LNCAP (cell line): Measurements from ENCODE around the gene EPC1.

Experiments
- TF ChIP-seq, protein P1 (sequence below): fragments of 450-650 bp; IDR thresholded peaks from 2 replicates; pipeline ENCODE4 v1.5.1; 2017; ENCODE audit warnings: mild to moderate bottlenecking

The EPC1 gene

DNA sequence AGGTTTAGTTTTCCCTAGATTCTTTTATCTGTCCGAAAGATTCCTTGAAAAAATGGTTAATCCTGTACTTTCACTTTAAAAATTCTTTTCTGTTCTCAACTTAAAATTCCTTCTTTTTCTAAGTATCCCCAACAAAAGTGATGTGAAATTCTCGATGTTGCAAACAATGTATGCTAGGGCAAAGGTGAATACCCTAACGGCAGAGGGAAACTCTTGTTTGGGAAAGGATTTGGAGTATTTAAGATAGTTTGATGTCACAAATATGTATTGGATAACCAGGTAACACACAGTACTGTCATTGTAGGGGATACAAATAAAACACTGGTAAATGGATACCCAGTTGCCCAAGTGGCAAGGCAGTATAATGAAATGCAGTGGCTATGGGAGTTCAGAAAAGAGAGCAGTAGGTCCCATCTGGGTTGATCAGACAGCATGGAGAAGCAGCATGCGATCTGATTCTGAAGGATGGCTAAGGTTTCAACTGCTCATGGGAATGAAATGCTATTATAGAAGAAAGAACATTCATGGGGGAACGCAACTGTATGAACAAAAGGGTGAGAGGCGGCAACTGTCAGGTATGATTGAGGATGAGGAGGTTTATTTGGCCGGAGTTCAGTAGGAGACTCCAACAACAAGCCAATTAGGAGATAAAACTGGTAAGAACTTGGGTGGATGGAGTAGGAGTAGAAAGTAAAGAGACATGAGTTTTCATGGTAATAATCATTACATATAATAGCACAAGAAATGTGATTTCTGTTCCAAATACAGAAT, 3.2 kb upstream of the EPC1 start:
- TF ChIP-seq, protein P1, sequence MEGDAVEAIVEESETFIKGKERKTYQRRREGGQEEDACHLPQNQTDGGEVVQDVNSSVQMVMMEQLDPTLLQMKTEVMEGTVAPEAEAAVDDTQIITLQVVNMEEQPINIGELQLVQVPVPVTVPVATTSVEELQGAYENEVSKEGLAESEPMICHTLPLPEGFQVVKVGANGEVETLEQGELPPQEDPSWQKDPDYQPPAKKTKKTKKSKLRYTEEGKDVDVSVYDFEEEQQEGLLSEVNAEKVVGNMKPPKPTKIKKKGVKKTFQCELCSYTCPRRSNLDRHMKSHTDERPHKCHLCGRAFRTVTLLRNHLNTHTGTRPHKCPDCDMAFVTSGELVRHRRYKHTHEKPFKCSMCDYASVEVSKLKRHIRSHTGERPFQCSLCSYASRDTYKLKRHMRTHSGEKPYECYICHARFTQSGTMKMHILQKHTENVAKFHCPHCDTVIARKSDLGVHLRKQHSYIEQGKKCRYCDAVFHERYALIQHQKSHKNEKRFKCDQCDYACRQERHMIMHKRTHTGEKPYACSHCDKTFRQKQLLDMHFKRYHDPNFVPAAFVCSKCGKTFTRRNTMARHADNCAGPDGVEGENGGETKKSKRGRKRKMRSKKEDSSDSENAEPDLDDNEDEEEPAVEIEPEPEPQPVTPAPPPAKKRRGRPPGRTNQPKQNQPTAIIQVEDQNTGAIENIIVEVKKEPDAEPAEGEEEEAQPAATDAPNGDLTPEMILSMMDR = no peak

DNA sequence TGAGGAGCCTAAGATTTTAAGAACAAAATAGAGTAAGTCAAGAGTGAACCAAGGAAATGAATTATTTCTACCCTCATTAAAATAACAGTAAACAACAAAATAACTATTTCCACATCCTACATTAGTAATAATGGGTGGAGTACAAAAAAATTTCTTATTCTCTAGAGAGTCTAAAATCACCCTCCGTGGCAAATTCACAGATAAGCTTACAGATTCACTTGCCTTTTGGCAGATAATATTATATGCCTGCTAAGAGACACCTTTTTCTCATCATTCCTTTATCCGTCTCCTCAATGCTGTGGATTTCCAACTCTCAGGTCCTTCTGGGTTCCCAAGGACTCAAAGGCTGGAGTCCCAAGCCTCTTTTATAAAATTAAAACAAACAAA, 2.2 kb upstream of the EPC1 start:
- TF ChIP-seq, protein P1 = no peak

DNA sequence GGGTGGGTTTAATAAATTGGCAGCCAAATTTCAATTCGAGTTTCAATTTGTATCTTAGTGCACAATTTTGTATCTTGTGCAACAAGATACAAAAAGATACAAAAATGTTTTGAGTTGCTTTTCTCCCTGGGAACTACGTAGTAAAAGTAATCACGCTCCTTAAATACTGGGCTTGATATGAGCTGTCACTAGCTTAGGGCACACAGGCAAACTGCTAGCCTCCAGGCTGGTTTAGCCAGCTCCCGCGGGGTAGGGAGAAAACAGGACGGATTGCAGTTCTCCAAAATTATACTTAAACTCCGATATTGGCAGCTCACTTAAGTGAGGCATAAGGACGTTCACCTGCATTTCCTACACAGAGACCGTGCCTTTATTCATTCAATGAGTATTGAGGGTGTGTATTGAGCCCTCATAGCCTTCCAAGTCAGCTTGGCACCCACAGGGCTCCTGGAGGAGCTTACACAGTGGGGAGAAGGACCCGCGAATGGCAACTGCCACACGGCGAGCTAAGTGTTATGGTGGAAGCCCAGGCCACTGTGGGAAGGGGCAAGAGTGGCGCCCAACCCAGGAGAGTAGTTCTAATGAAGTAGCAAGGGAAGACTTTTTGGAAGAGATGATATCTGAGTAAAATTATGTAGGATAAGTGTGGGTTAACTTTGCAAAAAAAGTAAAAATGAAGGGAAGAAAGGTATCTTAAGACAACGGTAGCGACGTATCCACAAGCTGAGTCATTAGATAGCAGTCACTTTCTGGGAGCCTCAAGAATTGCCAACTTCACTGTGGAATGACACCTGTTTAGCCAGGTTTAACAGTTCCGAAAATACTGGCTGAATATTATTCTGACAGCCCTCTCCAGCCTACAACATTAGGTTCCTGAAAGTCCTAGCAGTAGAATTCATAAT, 1.6 kb upstream of the EPC1 start:
- TF ChIP-seq, protein P1 = no peak

DNA sequence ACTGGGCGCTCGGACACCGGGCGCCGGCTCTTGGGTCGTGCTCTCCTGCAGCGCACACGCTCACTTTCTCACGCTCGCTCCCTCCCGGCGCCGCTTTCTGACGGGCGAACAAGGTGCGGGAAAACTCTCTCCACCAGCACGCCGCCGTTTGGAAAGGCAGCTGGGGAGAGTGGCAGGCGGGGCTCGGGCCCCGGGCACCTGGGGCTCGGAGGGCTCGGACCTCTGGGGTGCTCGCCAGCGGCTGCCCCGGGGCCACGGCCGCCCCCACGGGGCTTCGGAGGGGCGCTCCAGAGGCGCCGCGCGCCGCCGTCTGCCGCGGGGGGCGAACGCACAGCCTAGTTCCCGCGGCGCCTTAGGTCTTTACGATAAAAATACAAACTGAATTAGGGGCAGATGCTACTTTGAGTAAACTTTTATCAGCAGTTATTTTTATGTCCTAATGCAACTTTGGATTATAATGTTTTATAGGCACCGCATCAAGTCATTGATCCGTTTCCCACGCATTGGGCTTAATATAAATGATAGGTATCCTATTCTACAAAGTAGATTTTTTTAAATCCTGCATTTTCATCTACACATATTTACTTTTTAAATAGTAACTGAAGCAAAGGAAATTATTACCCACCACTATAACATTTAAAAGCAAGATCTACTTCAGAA, 535 bp upstream of the EPC1 start:
- TF ChIP-seq, protein P1 = no peak

DNA sequence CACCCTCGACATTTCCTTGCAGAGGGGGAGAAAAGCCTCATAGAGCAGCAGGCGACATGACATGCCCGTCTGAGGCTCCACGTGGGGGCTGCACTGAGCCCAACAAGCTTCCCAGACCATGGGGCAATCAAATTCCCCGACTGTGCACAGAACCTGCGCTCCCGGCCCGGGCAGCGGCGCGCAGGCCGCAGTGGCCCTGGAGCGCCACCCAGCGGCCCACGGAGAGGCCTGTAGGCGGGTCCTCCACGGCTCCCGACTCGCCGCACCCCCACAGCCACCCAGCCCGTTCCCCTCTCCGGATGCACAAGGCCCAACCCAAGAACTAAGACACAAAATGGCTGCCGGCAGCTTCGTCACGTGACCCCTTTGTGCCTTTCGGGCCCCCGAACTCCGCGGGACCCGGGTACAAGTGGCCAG, 816 bp downstream of the EPC1 start:
- TF ChIP-seq, protein P1 = peak; percentile 95

DNA sequence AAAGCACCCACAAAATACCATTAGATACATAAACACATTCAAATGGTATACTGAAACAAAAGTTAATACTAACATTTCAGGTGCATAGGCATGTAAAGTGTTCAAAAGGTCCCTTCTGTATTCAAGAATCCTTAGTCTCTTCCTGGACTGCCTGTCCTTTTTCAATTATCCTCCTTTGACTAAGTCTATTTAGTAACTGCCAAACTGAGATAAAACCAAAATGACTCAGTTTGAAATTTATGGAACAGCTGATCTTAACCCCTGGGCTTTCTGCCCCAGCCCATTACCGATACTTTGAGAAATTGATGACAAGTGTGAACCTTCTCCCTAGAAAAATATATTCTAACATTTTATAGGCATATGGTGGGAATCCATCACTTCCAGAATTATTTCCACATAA, 5.4 kb downstream of the EPC1 start:
- TF ChIP-seq, protein P1 = no peak

DNA sequence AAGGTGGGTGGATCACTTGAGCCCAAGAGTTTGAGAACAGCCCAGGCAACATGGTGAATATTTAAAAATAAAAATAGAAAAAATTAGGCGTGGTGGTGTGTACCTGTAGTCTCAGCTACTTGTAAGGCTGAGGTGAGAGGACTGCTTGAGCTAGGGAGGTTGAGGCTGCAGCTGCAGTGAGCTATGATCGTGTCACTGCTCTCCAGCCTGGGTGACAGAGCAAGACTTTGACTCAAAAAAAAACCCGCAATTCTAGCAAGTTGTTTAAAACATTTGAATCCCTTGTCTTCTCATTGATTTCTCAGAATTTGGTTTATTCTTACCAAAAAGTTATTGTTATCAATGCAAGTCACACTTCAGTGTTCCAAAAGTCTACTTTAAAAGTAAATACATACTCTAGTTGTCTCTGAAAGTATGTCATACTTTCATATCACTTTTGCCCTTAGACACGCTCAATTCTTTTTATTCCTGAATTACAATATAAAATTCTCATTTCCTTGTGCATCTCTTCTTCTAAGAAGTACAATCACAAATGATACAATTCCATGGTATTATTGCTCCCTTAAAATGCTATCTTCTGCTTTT, 6.3 kb downstream of the EPC1 start:
- TF ChIP-seq, protein P1 = no peak
